ENCODE measurements around the gene MRPS31.

GRCh38 chr13:40732658-40733057, 38.3 kb downstream of the MRPS31 start:
- TF ChIP-seq GATA2 (IDR thresholded peaks at IDR 0.05; ENCODE audit: low read depth, low read length) (no peak), GATA3 (IDR thresholded peaks at IDR 0.05; ENCODE audit: low read depth, low read length) (no peak)
